ENCODE results near the gene NPHS2.

The NPHS2 gene

GRCh38 chr1:179588425-179589024 lies 12.8 kb upstream of the NPHS2 start:
- H3K36me3 ChIP-seq (ENCODE audit: control insufficient read depth, low read length) = no peaks in the 10 kb centered on the region
- no peaks in the 10 kb centered on the region for H4K20me1 ChIP-seq (ENCODE audit: control insufficient read depth, insufficient read depth, low read depth, low read length)
- H3K9me2 ChIP-seq (replicated peaks; ENCODE audit: control insufficient read depth, low read length) = no peaks in the 10 kb centered on the region
- H3K4me3 ChIP-seq (ENCODE audit: low read length) = no peak overlapping the region
- H3K27ac ChIP-seq (ENCODE audit: low read depth, low read length) = no peak overlapping the region
- no peak overlapping the region for H3K4me2 ChIP-seq (ENCODE audit: low read length)
- H3K9me3 ChIP-seq (ENCODE audit: control insufficient read depth, insufficient read depth, low read length) = no peaks in the 10 kb centered on the region
- no peaks in the 10 kb centered on the region for H3K79me2 ChIP-seq (ENCODE audit: control insufficient read depth, low read length)
- H3K27me3 ChIP-seq (ENCODE audit: control insufficient read depth, low read length) = no peaks in the 10 kb centered on the region
- H3K4me1 ChIP-seq (ENCODE audit: control insufficient read depth, low read length) = no peaks in the 10 kb centered on the region
- H3F3A ChIP-seq (ENCODE audit: control insufficient read depth, insufficient read depth) = no peaks in the 10 kb centered on the region
- no peak for TF ChIP-seq CTCF (IDR thresholded peaks at IDR 0.05; ENCODE audit: low read depth, low read length, poor library complexity, severe bottlenecking)
- TF ChIP-seq EZH2phosphoT487 (IDR thresholded peaks at IDR 0.05; ENCODE audit: borderline replicate concordance, low read length) = no peak

GRCh38 chr1:179587336-179587735 lies 11.6 kb upstream of the NPHS2 start:
- TF ChIP-seq CTCF (IDR thresholded peaks at IDR 0.05; ENCODE audit: low read depth, low read length, poor library complexity, severe bottlenecking) (no peak), EZH2phosphoT487 (IDR thresholded peaks at IDR 0.05; ENCODE audit: borderline replicate concordance, low read length) (no peak)
- H3K9me2 ChIP-seq (replicated peaks; ENCODE audit: control insufficient read depth, low read length) = no peaks in the 10 kb centered on the region
- no peak overlapping the region for H3K4me2 ChIP-seq (ENCODE audit: low read length)
- H3K4me3 ChIP-seq (ENCODE audit: low read length) = no peak overlapping the region
- H3K9me3 ChIP-seq (ENCODE audit: control insufficient read depth, insufficient read depth, low read length) = no peaks in the 10 kb centered on the region
- no peaks in the 10 kb centered on the region for H3F3A ChIP-seq (ENCODE audit: control insufficient read depth, insufficient read depth)
- no peak overlapping the region for H3K27ac ChIP-seq (ENCODE audit: low read depth, low read length)
- H3K4me1 ChIP-seq (ENCODE audit: control insufficient read depth, low read length) = no peaks in the 10 kb centered on the region
- H3K27me3 ChIP-seq (ENCODE audit: control insufficient read depth, low read length) = no peaks in the 10 kb centered on the region
- H4K20me1 ChIP-seq (ENCODE audit: control insufficient read depth, insufficient read depth, low read depth, low read length) = no peaks in the 10 kb centered on the region
- no peaks in the 10 kb centered on the region for H3K36me3 ChIP-seq (ENCODE audit: control insufficient read depth, low read length)
- H3K79me2 ChIP-seq (ENCODE audit: control insufficient read depth, low read length) = no peaks in the 10 kb centered on the region

GRCh38 chr1:179586107-179586823 lies 10.5 kb upstream of the NPHS2 start:
- Histone ChIP-seq H3K4me2 (ENCODE audit: low read length) (no peak overlapping the region), H3K9me3 (ENCODE audit: control insufficient read depth, insufficient read depth, low read length) (no peaks in the 10 kb centered on the region), H3K4me3 (ENCODE audit: low read length) (no peak overlapping the region), H4K20me1 (ENCODE audit: control insufficient read depth, insufficient read depth, low read depth, low read length) (no peaks in the 10 kb centered on the region), H3K27ac (ENCODE audit: low read depth, low read length) (no peak overlapping the region), H3K27me3 (ENCODE audit: control insufficient read depth, low read length) (no peaks in the 10 kb centered on the region), H3K79me2 (ENCODE audit: control insufficient read depth, low read length) (no peaks in the 10 kb centered on the region), H3K36me3 (ENCODE audit: control insufficient read depth, low read length) (no peaks in the 10 kb centered on the region), H3K4me1 (ENCODE audit: control insufficient read depth, low read length) (no peaks in the 10 kb centered on the region), H3K9me2 (replicated peaks; ENCODE audit: control insufficient read depth, low read length) (no peaks in the 10 kb centered on the region), H3F3A (ENCODE audit: control insufficient read depth, insufficient read depth) (no peaks in the 10 kb centered on the region)
- no peak for TF ChIP-seq EZH2phosphoT487 (IDR thresholded peaks at IDR 0.05; ENCODE audit: borderline replicate concordance, low read length)
- TF ChIP-seq CTCF (IDR thresholded peaks at IDR 0.05; ENCODE audit: low read depth, low read length, poor library complexity, severe bottlenecking) = no peak

Measured in DOHH2 (cell line).